Stimulated activated memory B cell treated with anti-CD40 and anti-IgM and Interleukin-4, amounts not matched to agents 10 μg/mL and 1 μg/mL and 100 μg/mL, for 72 hours (primary cell): Measurements from ENCODE around the gene SNAI3.
"Not testable (repeated sequence)": the region's sequence is repeated elsewhere in the genome, so short reads cannot be mapped to it uniquely, and the experiment has no call there.

ENCODE experiments used
- ATAC-seq: fragments of 150-1000 bp; cut with Tn5 transposase; 2 replicates; pipeline ENCODE4 v1.10.0; 2021
- H3K27ac Mint-ChIP-seq: one replicate; pipeline ENCODE4 v1.8.0; 2022; ENCODE audit warnings: mild to moderate bottlenecking, mixed read lengths
- H3K27me3 Mint-ChIP-seq: one replicate; pipeline ENCODE4 v1.8.0; 2022; ENCODE audit warnings: mixed read lengths
- H3K36me3 Mint-ChIP-seq: one replicate; pipeline ENCODE4 v1.8.0; 2022; ENCODE audit warnings: mixed read lengths
- H3K4me1 Mint-ChIP-seq: one replicate; pipeline ENCODE4 v1.8.0; 2022; ENCODE audit warnings: mixed read lengths
- H3K4me3 Mint-ChIP-seq: one replicate; pipeline ENCODE4 v1.8.0; 2022; ENCODE audit warnings: mild to moderate bottlenecking, moderate library complexity, mixed read lengths
- H3K9me3 Mint-ChIP-seq: one replicate; pipeline ENCODE4 v1.8.0; 2022; ENCODE audit warnings: mixed read lengths

The SNAI3 gene

DNA sequence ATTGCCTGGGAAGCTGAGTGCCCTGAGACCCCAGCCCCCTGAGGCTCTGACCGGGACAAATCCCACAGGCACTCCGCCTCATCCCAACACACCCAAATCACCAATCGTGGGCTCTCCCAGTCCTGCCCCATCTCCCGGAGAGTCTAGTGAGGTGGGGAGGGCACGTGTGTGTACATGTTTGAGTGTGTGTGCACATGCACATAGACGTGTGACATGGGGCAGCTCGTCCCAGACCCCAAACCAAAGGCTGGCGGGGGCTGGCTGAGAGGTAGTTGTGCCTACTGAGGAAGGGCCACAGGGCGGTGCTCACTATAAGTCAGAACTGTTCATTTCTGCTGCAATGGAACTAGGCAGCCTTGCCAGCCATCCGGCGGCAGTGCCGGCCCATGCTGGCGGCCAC is 8.6 kb downstream of the SNAI3 start:
- Mint-ChIP-seq H3K27ac (no peak overlapping the region), H3K4me1 (peaks cover 31% of the 10 kb centered on the region), H3K27me3 (no peaks in the 10 kb centered on the region), H3K4me3 (no peak overlapping the region), H3K36me3 (peaks cover 14% of the 10 kb centered on the region), H3K9me3 (no peaks in the 10 kb centered on the region)
- no peak for ATAC-seq

DNA sequence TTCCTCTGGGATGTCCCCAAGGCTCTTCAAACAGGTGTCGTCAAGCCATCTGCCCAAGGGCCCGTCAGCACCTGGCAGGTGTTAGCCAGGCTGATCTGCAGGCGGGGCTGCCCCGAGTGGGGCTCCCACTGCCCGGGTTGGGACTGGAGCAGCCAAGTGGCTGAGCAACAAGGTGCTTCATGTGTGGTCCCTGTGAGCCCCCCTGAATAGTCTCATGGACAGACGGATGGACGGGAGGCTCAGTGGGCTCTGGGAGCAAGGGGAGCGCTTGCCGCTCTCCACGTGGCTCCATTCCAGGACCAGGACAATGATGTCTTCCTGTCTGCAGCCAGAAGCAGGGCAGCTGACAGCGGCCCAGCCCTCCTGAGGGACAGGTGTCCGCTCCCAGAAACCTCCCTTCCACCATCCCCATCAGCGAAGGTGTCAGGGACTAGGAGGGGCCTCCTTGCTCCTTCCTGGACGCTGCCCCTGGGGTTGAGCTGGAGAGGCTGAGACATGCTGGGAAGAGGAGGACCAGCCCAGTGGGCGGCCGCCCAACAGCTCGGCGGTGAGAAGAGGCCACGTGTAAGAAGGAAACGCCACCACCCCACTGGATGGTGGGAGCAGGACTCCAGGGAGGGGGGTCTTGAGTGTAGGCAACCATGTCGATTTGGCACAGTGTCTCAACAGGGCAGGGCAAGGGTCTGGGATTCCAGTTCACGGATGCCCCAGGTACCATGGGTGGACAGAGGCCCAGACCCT is 9.6 kb downstream of the SNAI3 start:
- H3K27ac Mint-ChIP-seq = no peak overlapping the region
- H3K4me1 Mint-ChIP-seq = peaks cover 20% of the 10 kb centered on the region
- H3K9me3 Mint-ChIP-seq = no peaks in the 10 kb centered on the region
- no peaks in the 10 kb centered on the region for H3K27me3 Mint-ChIP-seq
- no peak overlapping the region for H3K4me3 Mint-ChIP-seq
- H3K36me3 Mint-ChIP-seq = peaks cover 14% of the 10 kb centered on the region
- ATAC-seq = no peak

GRCh38 chr16:88673716-88674379 is 12.5 kb downstream of the SNAI3 start:
- Mint-ChIP-seq H3K4me3 (no peak overlapping the region), H3K9me3 (no peaks in the 10 kb centered on the region), H3K27me3 (no peaks in the 10 kb centered on the region), H3K4me1 (peaks cover 8% of the 10 kb centered on the region), H3K36me3 (peaks cover 16% of the 10 kb centered on the region), H3K27ac (peak overlapping the region; percentile 57)
- peak; percentile 69 for ATAC-seq

DNA sequence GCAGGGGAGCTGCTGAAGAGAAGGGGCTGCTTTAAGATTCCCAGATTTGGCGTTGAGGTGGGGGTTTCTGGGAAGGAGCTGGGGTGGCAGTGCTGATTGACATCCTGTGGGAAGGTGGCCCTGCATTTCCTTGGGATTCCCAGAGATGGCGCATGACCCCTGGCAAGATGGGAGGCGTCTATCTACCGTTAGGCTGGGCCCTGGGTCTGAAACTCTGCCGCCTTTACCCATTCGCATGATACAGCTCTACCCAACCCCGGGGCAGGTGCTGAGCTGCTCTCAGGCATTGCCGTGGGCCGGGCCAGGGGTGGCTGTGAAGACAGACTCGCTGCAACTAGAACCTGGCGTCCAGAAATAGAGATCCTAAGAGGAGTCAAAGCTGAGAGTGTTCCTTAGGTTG is 13.5 kb downstream of the SNAI3 start:
- Mint-ChIP-seq H3K27ac (no peak overlapping the region), H3K4me1 (peaks cover 8% of the 10 kb centered on the region), H3K36me3 (peaks cover 23% of the 10 kb centered on the region), H3K9me3 (no peaks in the 10 kb centered on the region), H3K27me3 (no peaks in the 10 kb centered on the region), H3K4me3 (no peak overlapping the region)
- ATAC-seq = no peak

DNA sequence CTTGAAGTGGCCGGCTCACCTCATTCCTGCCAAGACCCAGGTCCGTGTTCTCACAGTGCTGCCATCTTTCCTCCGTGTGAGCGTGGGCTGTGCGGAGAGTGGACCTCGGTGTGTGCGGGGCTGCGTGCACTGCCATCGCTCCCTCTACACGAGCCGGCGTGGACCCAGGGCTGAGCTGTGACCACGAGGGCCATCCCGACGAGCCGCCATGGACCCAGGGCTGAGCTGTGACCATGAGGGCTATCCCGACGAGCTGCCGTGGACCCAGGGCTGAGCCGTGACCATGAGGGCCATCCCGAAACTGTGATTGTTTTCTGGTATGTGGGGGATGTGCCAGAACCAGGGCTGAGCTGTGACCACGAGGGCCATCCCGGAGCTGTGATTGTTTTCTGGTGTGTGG is 14.5 kb downstream of the SNAI3 start:
- peaks cover 23% of the 10 kb centered on the region for H3K36me3 Mint-ChIP-seq
- ATAC-seq = no peak
- H3K4me1 Mint-ChIP-seq = peaks cover 14% of the 10 kb centered on the region
- H3K4me3 Mint-ChIP-seq = no peak overlapping the region
- no peaks in the 10 kb centered on the region for H3K27me3 Mint-ChIP-seq
- H3K27ac Mint-ChIP-seq = no peak overlapping the region
- H3K9me3 Mint-ChIP-seq = no peaks in the 10 kb centered on the region

DNA sequence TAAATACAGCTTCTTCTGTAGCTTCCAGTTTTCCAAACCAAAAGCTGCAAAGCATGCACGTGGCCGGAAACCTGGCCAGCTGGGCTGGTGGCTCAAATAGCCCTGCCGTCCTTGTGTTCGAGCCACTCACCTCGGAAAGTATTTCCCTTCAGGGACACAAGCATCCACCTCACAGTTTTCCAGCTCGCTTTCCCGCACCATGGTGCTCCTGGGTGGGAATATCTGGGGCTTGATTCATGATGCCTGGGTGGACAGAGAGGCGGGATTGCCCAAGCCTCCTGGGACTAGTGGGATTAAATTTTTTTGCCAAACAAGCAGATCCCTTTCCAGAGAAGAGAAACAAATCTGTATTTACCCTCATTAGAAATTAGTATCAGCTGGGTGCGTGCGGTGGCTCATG is 16.3 kb downstream of the SNAI3 start:
- Mint-ChIP-seq H3K4me1 (peaks cover 14% of the 10 kb centered on the region), H3K4me3 (no peak overlapping the region), H3K36me3 (peaks cover 29% of the 10 kb centered on the region), H3K27me3 (no peaks in the 10 kb centered on the region), H3K9me3 (no peaks in the 10 kb centered on the region), H3K27ac (no peak overlapping the region)
- no peak for ATAC-seq

DNA sequence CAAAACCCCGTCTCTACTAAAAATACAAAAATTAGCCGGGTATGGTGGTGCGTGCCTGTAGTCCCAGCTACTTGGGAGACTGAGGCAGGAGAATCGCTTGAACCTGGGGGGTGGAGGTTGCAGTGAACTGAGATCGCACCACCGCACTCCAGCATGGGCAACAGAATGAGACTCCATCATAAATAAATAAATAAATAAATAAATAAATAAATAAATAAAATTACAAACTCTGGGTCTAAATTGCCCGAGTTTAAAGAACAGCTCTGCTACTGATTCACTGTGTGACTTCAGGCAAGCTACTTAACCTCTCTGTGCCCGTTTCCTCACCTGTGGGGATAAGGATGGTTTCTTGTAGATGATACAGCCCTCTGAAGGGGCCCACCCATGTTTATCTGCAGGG is 16.8 kb downstream of the SNAI3 start:
- not testable (repeated sequence) for H3K27ac Mint-ChIP-seq, H3K9me3 Mint-ChIP-seq, H3K4me3 Mint-ChIP-seq, ATAC-seq, H3K27me3 Mint-ChIP-seq
- Mint-ChIP-seq H3K4me1 (peaks cover 14% of the 10 kb centered on the region), H3K36me3 (peaks cover 29% of the 10 kb centered on the region)

DNA sequence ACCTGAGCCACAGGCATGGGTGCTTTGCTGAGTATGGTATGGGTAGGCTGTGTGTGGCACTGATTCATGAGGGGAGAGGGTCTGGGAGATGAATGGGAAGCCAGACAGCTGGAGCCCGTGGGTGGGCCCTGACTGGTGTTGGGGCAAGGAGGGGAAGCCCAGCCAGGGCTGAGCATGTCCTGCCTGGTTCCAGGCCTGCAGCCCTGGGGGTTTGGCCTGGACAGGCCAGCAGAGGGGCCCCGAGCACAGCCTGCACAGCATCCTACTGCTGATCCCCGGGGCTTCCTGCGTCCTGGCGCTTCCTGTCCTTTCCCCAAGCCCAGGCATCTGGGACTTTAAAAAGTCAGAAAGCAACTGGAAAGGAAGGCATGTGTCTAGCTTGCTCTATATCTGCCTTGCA is 18.8 kb downstream of the SNAI3 start:
- H3K27ac Mint-ChIP-seq = no peak overlapping the region
- H3K27me3 Mint-ChIP-seq = no peaks in the 10 kb centered on the region
- no peak overlapping the region for H3K4me3 Mint-ChIP-seq
- peaks cover 15% of the 10 kb centered on the region for H3K36me3 Mint-ChIP-seq
- no peak for ATAC-seq
- peaks cover 12% of the 10 kb centered on the region for H3K4me1 Mint-ChIP-seq
- H3K9me3 Mint-ChIP-seq = no peaks in the 10 kb centered on the region

GRCh38 chr16:88665570-88665969 is 20.7 kb downstream of the SNAI3 start:
- Mint-ChIP-seq H3K27ac (no peak overlapping the region), H3K9me3 (no peaks in the 10 kb centered on the region), H3K27me3 (no peaks in the 10 kb centered on the region), H3K36me3 (peaks cover 15% of the 10 kb centered on the region), H3K4me1 (peaks cover 27% of the 10 kb centered on the region), H3K4me3 (no peak overlapping the region)
- no peak for ATAC-seq

DNA sequence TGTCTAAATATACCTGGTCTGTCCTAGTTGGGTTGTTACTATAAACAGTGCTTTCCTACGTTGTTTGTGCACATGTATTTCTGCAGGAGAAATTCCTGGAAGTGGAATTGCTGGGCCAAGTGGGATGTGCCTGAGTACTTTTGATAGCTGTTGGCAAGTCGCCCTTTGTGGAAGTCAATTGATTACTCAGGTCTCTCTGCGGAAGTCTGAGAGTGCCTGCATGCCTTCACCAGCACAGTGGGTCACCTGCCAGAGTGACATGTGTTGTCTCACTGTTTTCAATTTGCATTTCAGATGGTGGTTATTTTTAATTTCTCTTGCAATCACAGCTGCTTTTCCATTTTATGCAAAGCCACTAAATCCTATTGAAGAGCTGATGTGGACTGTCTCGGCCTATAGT is 21.2 kb downstream of the SNAI3 start:
- no peak overlapping the region for H3K27ac Mint-ChIP-seq
- peak overlapping the region; percentile 5 for H3K4me3 Mint-ChIP-seq
- H3K9me3 Mint-ChIP-seq = no peaks in the 10 kb centered on the region
- H3K4me1 Mint-ChIP-seq = peaks cover 27% of the 10 kb centered on the region
- H3K36me3 Mint-ChIP-seq = peaks cover 15% of the 10 kb centered on the region
- ATAC-seq = no peak
- no peaks in the 10 kb centered on the region for H3K27me3 Mint-ChIP-seq

DNA sequence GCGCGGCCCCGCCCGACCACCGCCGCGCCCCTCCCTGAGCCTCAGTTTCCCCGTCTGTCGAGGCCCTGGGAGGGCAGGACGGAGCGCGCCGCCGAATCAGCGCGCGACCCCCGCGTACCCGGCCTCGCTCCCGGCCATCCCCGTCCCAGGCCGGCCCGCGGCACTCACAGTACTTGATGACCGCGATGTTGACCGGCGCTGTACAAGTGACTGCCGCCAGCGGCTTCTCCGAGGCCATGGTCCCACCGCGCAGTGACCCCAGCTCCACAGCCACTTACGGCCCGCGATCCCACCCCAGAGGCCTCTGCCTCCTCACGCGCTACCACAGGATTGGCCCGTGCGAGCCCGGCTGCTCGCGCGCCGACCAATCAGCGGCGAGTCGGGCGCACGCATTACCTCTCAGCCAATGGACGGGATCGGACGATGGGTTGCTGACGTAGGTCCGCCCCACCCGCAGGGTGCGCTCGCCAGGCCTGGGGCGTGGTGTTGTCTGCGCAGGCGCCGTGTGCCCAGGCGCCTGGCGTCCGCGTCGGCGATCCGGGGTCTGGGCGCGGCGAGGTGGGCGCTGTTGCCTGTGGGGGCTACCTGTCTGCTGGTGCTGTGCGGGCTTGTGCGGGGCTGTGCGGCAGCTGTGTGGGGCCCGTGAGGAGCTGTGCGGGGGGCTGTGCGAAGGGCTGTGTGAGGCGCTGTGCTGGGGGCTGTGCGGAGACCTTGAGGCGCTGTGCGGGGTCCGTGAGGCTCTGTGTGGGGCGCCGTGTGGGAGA is 23.3 kb downstream of the SNAI3 start, which contains the start of gene MVD:
Gene MVD, minus strand, starts transcription at position 249 of the 764 bp plus-strand sequence. Its CDS starts 11 bp downstream, at position 238.
- Mint-ChIP-seq H3K9me3 (no peaks in the 10 kb centered on the region), H3K36me3 (peaks cover 12% of the 10 kb centered on the region), H3K27me3 (no peaks in the 10 kb centered on the region), H3K4me1 (peaks cover 34% of the 10 kb centered on the region), H3K4me3 (peak within 1 kb of the TSS; percentile 84), H3K27ac (peak within 1 kb of the TSS; percentile 93)
- peak; percentile 99 for ATAC-seq

- H3K4me1 Mint-ChIP-seq = peaks cover 31% of the 10 kb centered on the region
Measured at GRCh38 chr16:88662222-88662842, 24.0 kb downstream of the SNAI3 start.

GRCh38 chr16:88661468-88661867 is 24.8 kb downstream of the SNAI3 start:
- Mint-ChIP-seq H3K27me3 (no peaks in the 10 kb centered on the region), H3K4me3 (peak overlapping the region; percentile 84), H3K36me3 (peaks cover 13% of the 10 kb centered on the region), H3K9me3 (no peaks in the 10 kb centered on the region), H3K4me1 (peaks cover 28% of the 10 kb centered on the region), H3K27ac (peak overlapping the region; percentile 93)
- ATAC-seq = no peak

More at GRCh38 chr16:88662222-88662842, 24.0 kb downstream of the SNAI3 start:
- Mint-ChIP-seq H3K9me3 (no peaks in the 10 kb centered on the region), H3K4me3 (peak overlapping the region; percentile 84), H3K36me3 (peaks cover 12% of the 10 kb centered on the region), H3K27ac (peak overlapping the region; percentile 93), H3K27me3 (no peaks in the 10 kb centered on the region)
- no peak for ATAC-seq

- H3K36me3 Mint-ChIP-seq = peaks cover 23% of the 10 kb centered on the region
Measured at GRCh38 chr16:88659160-88659559, 27.1 kb downstream of the SNAI3 start.

DNA sequence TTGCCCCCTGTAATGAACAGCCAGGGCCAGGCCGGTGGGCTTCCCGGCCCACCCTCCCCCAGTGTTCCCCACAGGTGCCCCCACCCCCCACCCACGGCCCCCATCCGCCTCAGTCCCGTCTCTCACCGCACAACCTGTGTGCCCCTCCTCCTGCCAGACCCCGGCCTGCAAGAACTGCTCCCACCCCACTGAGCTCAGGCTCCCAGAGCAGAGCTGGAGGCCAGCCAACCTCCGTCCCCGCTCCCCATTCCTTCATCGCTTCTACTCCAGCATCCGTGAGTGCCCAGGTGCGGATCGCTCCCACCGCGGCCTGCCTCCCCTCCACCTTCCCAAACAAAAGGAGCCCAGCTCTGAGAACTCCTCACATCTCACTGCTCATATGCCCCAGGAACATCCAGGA is 27.6 kb downstream of the SNAI3 start:
- Mint-ChIP-seq H3K27me3 (no peaks in the 10 kb centered on the region), H3K27ac (peak overlapping the region; percentile 14), H3K36me3 (peaks cover 26% of the 10 kb centered on the region), H3K4me3 (no peak overlapping the region), H3K4me1 (peaks cover 28% of the 10 kb centered on the region), H3K9me3 (no peaks in the 10 kb centered on the region)
- no peak for ATAC-seq

More at GRCh38 chr16:88659160-88659559, 27.1 kb downstream of the SNAI3 start:
- Mint-ChIP-seq H3K27me3 (no peaks in the 10 kb centered on the region), H3K9me3 (no peaks in the 10 kb centered on the region), H3K27ac (peak overlapping the region; percentile 14), H3K4me1 (peaks cover 31% of the 10 kb centered on the region), H3K4me3 (no peak overlapping the region)
- ATAC-seq = no peak
